ENCODE measurements around the gene AFM.

DNA sequence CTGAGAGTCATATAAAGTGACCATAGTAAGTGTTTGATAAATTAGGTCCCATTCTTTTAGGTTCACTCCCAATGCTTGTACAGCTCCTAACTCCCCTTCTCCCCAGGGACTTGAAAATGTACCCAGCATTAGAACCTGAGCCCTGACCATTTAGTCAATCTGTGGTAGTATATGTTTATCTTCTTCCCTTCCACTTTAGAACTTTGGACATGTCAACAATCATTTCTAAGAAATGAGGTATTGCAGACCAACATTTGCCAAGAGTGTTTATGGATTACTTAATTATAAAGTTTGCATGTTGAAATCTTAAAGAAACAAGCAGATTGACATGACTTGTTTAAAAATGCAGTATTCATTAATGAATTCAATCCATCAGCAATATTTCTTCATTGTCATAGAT is 26.0 kb downstream of the AFM start:
- TF ChIP-seq CTCF (IDR thresholded peaks at IDR 0.05) (no peak), POLR2AphosphoS5 (IDR thresholded peaks at IDR 0.05) (no peak)

All from breast epithelium (tissue), 3 donors.